Measurements from ENCODE around the gene UGT1A1.

The UGT1A1 gene

GRCh38 chr2:233740870-233741269, 19.2 kb upstream of the UGT1A1 start:
- TF ChIP-seq CTCF (IDR thresholded peaks at IDR 0.05) = no peak

- TF ChIP-seq CTCF (IDR thresholded peaks at IDR 0.05) = no peak
Measured at GRCh38 chr2:233743464-233744259, 16.4 kb upstream of the UGT1A1 start.

- TF ChIP-seq CTCF (IDR thresholded peaks at IDR 0.05) = no peak
Measured at GRCh38 chr2:233745073-233745755, 14.9 kb upstream of the UGT1A1 start.

- TF ChIP-seq CTCF (IDR thresholded peaks at IDR 0.05) = no peak
Measured at GRCh38 chr2:233746475-233747282, 13.4 kb upstream of the UGT1A1 start.

GRCh38 chr2:233747283-233747544, 12.9 kb upstream of the UGT1A1 start:
- TF ChIP-seq CTCF (IDR thresholded peaks at IDR 0.05) = no peak

GRCh38 chr2:233754872-233755611, 5.0 kb upstream of the UGT1A1 start:
- TF ChIP-seq CTCF (IDR thresholded peaks at IDR 0.05) = no peak

GRCh38 chr2:233756429-233757081, 3.5 kb upstream of the UGT1A1 start:
- no peak for TF ChIP-seq CTCF (IDR thresholded peaks at IDR 0.05)

Measured in LNCAP (cell line).